ENCODE data around the gene MFAP2.
"Not testable (repeated sequence)": the region's sequence is repeated elsewhere in the genome, so short reads cannot be mapped to it uniquely, and the experiment has no call there.

The MFAP2 gene

GRCh38 chr1:16933945-16934344, 46.5 kb downstream of the MFAP2 start:
- POLR2A ChIA-PET; H3K4me1 ChIP-seq (ENCODE audit: control insufficient read depth, insufficient read depth, low read length); H3K27ac ChIP-seq (ENCODE audit: extremely low read depth, low read depth, low read length); H3K4me3 ChIP-seq (ENCODE audit: low read depth, low read length); H3K9me3 ChIP-seq (ENCODE audit: control insufficient read depth, insufficient read depth, low read depth, low read length): not testable (repeated sequence)
- peaks cover 6 to 29% of the 10 kb centered on the region in 2 experiments; a peak in 2 of 3 replicates for H3K36me3 ChIP-seq (ENCODE audit: control insufficient read depth in 2 of 2, insufficient read depth in 1 of 2, low read length in 2 of 2)
- CTCF ChIA-PET = interaction anchor here (0.5 kb wide), 1 partner anchor 473 kb away, joined by 3 read pairs; no protein-coding TSS in a partner anchor

- H3K36me3 ChIP-seq (ENCODE audit: control insufficient read depth in 2 of 2, insufficient read depth in 1 of 2, low read length in 2 of 2) = peaks cover 6 to 14% of the 10 kb centered on the region in 2 experiments; a peak in 2 of 3 replicates
- POLR2A ChIA-PET; H3K4me1 ChIP-seq (ENCODE audit: control insufficient read depth, insufficient read depth, low read length); H3K9me3 ChIP-seq (ENCODE audit: control insufficient read depth, insufficient read depth, low read depth, low read length); H3K4me3 ChIP-seq (ENCODE audit: low read depth, low read length); H3K27ac ChIP-seq (ENCODE audit: extremely low read depth, low read depth, low read length): not testable (repeated sequence)
- CTCF ChIA-PET = interaction anchor here (0.6 kb wide), 1 partner anchor 115 kb away, joined by 3 read pairs; no protein-coding TSS in a partner anchor
- TF ChIP-seq ZNF768 (tag by site-specific recombination; IDR thresholded peaks at IDR 0.05) = peak; percentile 97; the same call in 1 of the 2 replicates
These were observed 49.0 kb downstream of the MFAP2 start for GRCh38 chr1:16931206-16931934.

GRCh38 chr1:16929146-16930041, 51.0 kb downstream of the MFAP2 start:
- not testable (repeated sequence) for H3K27ac ChIP-seq (ENCODE audit: extremely low read depth, low read depth, low read length); H3K4me3 ChIP-seq (ENCODE audit: low read depth, low read length); H3K4me1 ChIP-seq (ENCODE audit: control insufficient read depth, insufficient read depth, low read length); H3K9me3 ChIP-seq (ENCODE audit: control insufficient read depth, insufficient read depth, low read depth, low read length)
- TF ChIP-seq ZBTB8A (tag by site-specific recombination; IDR thresholded peaks at IDR 0.05) (peak; percentile 58), ZNF76 (tag by site-specific recombination; IDR thresholded peaks at IDR 0.05; ENCODE audit: borderline replicate concordance, low read depth) (peak; percentile 35; the same call in 1 of the 2 replicates), ZIC2 (tag by site-specific recombination; IDR thresholded peaks at IDR 0.05) (peak; percentile 98), GLIS1 (tag by site-specific recombination; IDR thresholded peaks at IDR 0.05) (0 out of 2 replicates have a peak, but pooled peaks have one; percentile 15), ZNF600 (tag by site-specific recombination; IDR thresholded peaks at IDR 0.05) (peak; percentile 87), ZNF423 (tag by site-specific recombination; IDR thresholded peaks at IDR 0.05) (peak; percentile 72; the same call in 1 of the 2 replicates)
- TF ChIP-seq, protein P1, sequence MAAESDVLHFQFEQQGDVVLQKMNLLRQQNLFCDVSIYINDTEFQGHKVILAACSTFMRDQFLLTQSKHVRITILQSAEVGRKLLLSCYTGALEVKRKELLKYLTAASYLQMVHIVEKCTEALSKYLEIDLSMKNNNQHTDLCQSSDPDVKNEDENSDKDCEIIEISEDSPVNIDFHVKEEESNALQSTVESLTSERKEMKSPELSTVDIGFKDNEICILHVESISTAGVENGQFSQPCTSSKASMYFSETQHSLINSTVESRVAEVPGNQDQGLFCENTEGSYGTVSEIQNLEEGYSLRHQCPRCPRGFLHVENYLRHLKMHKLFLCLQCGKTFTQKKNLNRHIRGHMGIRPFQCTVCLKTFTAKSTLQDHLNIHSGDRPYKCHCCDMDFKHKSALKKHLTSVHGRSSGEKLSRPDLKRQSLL (tag by site-specific recombination; IDR thresholded peaks at IDR 0.05) = peak; percentile 39; the same call in 1 of the 2 replicates
- H3K36me3 ChIP-seq (ENCODE audit: control insufficient read depth in 2 of 2, insufficient read depth in 1 of 2, low read length in 2 of 2) = peaks cover 3 to 14% of the 10 kb centered on the region in 2 experiments; a peak in 2 of 3 replicates
- POLR2A ChIA-PET = interaction anchor here (0.9 kb wide), 1 partner anchor 24 kb away, joined by 3 read pairs; no protein-coding TSS in a partner anchor
- CTCF ChIA-PET = interaction anchor here (0.6 to 1.3 kb wide), 2 partner anchors 23 to 25 kb away, joined by 5 read pairs; no protein-coding TSS in a partner anchor

DNA sequence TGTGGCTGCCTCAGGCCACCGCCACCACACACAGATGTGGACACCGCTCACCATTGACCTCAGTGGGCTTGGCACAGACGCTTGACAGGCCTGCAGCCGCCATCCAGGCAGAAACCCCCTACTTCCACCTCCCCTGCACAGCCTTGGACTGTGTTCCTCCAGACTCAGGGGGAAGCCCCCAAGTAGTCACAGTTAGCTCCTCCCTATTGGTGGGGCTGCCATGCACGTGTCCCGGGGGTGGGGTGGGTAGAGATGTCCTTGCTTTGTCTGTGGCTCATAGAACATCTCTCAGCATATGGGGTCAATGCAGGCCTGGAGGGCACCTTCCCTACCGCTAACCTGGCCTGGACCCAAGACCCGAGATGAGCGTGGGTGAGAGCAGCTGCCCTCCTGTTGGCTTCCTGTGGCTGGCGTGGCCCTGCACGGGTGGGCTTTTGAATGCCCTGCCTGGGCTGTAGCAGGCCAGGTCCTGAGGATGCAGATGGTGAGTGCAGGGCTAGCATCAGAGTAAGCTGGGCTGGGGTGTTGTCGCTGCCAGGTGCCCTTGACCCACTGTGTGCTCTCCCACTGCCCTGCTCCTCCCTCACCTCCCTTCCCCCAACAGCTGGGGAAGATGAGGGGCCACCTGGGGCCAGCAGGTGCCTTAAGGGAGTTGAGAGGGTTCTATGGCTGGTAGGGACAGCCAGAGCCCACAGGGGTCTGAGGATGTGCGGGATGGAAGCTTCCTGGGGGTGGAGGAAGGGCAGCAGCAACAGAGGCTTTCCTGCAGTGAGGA, 52.5 kb downstream of the MFAP2 start:
- Histone ChIP-seq H3K4me3 (ENCODE audit: low read depth, low read length) (no peak overlapping the region), H3K4me1 (ENCODE audit: control insufficient read depth, insufficient read depth, low read length) (no peaks in the 10 kb centered on the region), H3K36me3 (ENCODE audit: control insufficient read depth in 2 of 2, insufficient read depth in 1 of 2, low read length in 2 of 2) (peaks cover 0 to 14% of the 10 kb centered on the region in 2 experiments; a peak in 1 of 3 replicates), H3K9me3 (ENCODE audit: control insufficient read depth, insufficient read depth, low read depth, low read length) (no peaks in the 10 kb centered on the region), H3K27ac (ENCODE audit: extremely low read depth, low read depth, low read length) (no peak overlapping the region)
- ChIA-PET CTCF (interaction anchor here (1.3 kb wide), 1 partner anchor 24 kb away, joined by 5 read pairs; no protein-coding TSS in a partner anchor), POLR2A (interaction anchor here (0.6 kb wide), 1 partner anchor 57 kb away, joined by 3 read pairs; no protein-coding TSS in a partner anchor)
- TF ChIP-seq GLI2 (tag by site-specific recombination; IDR thresholded peaks at IDR 0.05; ENCODE audit: borderline replicate concordance, low read depth) (no peak), ZNF621 (tag by site-specific recombination; IDR thresholded peaks at IDR 0.05) (no peak), ZNF214 (tag by site-specific recombination; IDR thresholded peaks at IDR 0.05; ENCODE audit: borderline replicate concordance) (no peak), ZNF701 (tag by site-specific recombination; IDR thresholded peaks at IDR 0.05) (no peak), ZNF548 (tag by site-specific recombination; IDR thresholded peaks at IDR 0.05) (no peak), YY2 (tag by site-specific recombination; IDR thresholded peaks at IDR 0.05) (no peak), ZNF239 (tag by site-specific recombination; IDR thresholded peaks at IDR 0.05) (no peak), ZNF404 (tag by site-specific recombination; IDR thresholded peaks at IDR 0.05) (no peak), ZNF555 (tag by site-specific recombination; conservative IDR thresholded peaks at IDR 0.05) (no peak), ZNF23 (tag by site-specific recombination; IDR thresholded peaks at IDR 0.05; ENCODE audit: borderline replicate concordance) (no peak), ZNF19 (tag by site-specific recombination; IDR thresholded peaks at IDR 0.05; ENCODE audit: low read depth) (no peak), HOXC10 (CRISPR knock-in tag; IDR thresholded peaks at IDR 0.05) (no peak), ZNF2 (tag by site-specific recombination; IDR thresholded peaks at IDR 0.05) (no peak), ZBTB8A (tag by site-specific recombination; IDR thresholded peaks at IDR 0.05) (no peak), ZNF704 (tag by site-specific recombination; IDR thresholded peaks at IDR 0.05) (no peak), ZNF48 (tag by site-specific recombination; IDR thresholded peaks at IDR 0.05) (no peak)

Measured in HEK293 (cell line).